ENCODE data around the gene XAGE3. TPM values are rescaled to one million over a fixed set of nuclear protein-coding genes. Genes with fewer than 3 reads are reported as not detected.
A peak's percentile ranks its signal among the peaks of the same experiment; 100 is the strongest.
"Not testable (repeated sequence)": the region's sequence is repeated elsewhere in the genome, so short reads cannot be mapped to it uniquely, and the experiment has no call there.

XAGE3 gene
- total and polyA plus RNA-seq, 2 experiments from 2014 or later = not detected

DNA sequence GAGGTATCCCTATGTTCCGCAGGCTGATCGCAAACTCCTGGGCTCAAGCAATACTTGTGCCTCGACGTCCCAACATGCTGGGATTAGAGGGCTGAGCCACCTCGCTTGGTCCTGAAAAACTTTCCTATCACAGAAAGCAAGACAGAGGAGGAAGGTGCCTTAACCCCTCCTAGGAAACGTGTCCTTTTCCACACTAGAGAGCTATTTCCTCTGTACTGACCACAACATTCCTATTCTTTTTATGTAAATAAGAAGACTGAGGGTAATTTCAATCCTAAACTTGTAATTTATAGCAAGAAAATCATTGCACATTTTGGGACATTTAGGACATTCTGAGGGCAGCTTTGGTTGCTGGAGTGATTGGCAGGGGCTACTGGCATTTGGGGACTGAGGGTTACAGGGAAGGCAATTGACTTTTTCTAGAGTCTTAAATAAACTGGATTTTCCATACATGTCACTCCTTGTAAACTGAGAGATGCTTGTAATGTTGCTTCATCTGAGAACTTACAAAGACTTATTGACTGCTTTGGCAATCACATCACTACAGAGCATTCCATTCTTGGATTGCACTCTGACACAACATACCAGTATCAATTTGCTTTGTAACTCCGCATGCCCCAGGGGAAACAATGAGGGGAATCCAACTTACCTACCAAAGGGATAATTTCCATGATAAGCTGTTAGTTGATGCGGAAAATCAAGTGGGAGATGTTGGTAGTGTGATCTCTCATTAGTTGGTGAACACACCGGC lies 15.6 kb downstream of the XAGE3 start:
- no peaks in the 10 kb centered on the region for H3K27me3 ChIP-seq (replicated peaks; ENCODE audit: insufficient read depth)
- H3K79me2 ChIP-seq (ENCODE audit: insufficient read depth) = no peaks in the 10 kb centered on the region
- H4K20me1 ChIP-seq (ENCODE audit: insufficient read depth) = no peaks in the 10 kb centered on the region
- no peak overlapping the region for H3K4me3 ChIP-seq
- peak; percentile 33 for DNase-seq
- no peak for TF ChIP-seq EZH2phosphoT487 (IDR thresholded peaks at IDR 0.05; ENCODE audit: insufficient read depth, low read depth)
- TF ChIP-seq EZH2 (IDR thresholded peaks at IDR 0.05; ENCODE audit: insufficient read depth, poor library complexity, severe bottlenecking) = no peak
- no peaks in the 10 kb centered on the region for H3F3A ChIP-seq (ENCODE audit: insufficient read depth)
- H3K4me2 ChIP-seq (ENCODE audit: unreplicated experiment) = peak overlapping the region; percentile 42
- peak overlapping the region; percentile 18; the same call in 1 of the 2 replicates for H3K27ac ChIP-seq
- in situ Hi-C loops (cut with MboI) = loop anchor here (25.0 kb wide), 1 partner anchor 265 kb away; no protein-coding TSS in a partner anchor
- no peaks in the 10 kb centered on the region for H3K9me3 ChIP-seq (ENCODE audit: low read depth)
- no peak overlapping the region for H2AFZ ChIP-seq
- no peaks in the 10 kb centered on the region for H3K36me3 ChIP-seq (ENCODE audit: low read depth)
- H3K9ac ChIP-seq = no peak overlapping the region
- no peaks in the 10 kb centered on the region for H3K9me2 ChIP-seq (ENCODE audit: insufficient read depth)
- H3K4me1 ChIP-seq (ENCODE audit: insufficient read depth) = peaks cover 16% of the 10 kb centered on the region
- WGBS, 2 experiments (ENCODE audit: low coverage in 1 of 2, low lambda C conversion rate in 2 of 2, missing lambda C conversion rate in 2 of 2) = 85 to 86% methylated on average over 9 of the region's 9 CpGs

DNA sequence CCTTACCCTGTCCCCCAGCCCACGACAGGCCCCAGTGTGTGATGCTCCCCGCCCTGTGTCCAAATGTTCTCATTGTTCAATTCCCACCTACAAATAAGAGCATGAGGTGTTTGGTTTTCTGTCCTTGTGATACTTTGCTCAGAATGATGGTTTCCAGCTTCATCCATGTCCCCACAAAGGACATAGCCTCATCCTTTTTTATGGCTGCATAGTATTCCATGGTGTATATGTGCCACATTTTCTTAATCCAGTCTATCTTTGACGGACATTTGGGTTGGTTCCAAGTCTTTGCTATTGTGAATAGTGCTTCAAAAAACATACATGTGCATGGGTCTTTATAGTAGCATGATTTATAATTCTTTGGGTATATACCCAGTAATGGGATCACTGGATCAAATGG lies 24.3 kb downstream of the XAGE3 start:
- H3K9ac ChIP-seq; DNase-seq; H3K4me2 ChIP-seq (ENCODE audit: unreplicated experiment); H3K9me2 ChIP-seq (ENCODE audit: insufficient read depth); H3K4me3 ChIP-seq; H3K79me2 ChIP-seq (ENCODE audit: insufficient read depth); H3K9me3 ChIP-seq (ENCODE audit: low read depth); H3F3A ChIP-seq (ENCODE audit: insufficient read depth); H3K27ac ChIP-seq; H3K36me3 ChIP-seq (ENCODE audit: low read depth); H3K27me3 ChIP-seq (replicated peaks; ENCODE audit: insufficient read depth); H3K4me1 ChIP-seq (ENCODE audit: insufficient read depth); H4K20me1 ChIP-seq (ENCODE audit: insufficient read depth); H2AFZ ChIP-seq; in situ Hi-C loops (cut with MboI): not testable (repeated sequence)
- 27 to 32% methylated on average over 3 of the region's 3 CpGs for WGBS, 2 experiments (ENCODE audit: low coverage in 1 of 2, low lambda C conversion rate in 2 of 2, missing lambda C conversion rate in 2 of 2)

DNA sequence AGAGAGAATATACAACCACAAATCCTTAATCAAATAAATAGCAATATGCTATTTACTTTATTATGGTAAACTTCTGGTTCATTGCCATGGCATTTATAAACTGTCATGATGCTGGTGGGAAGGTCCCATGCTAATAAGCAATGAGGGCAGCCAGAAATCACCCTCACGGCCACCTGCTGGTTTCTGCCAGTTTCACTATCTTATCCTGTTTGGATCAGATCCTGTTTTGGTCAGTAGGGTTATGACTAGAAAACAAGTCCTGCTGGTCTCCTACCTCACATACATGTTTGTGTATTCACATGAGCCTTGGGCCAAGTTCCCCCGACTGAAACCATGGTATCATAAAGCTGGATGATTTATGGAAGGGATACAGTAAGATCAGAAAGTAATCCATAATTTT lies 28.7 kb downstream of the XAGE3 start:
- Histone ChIP-seq H3K36me3 (ENCODE audit: low read depth) (no peaks in the 10 kb centered on the region), H2AFZ (no peak overlapping the region), H3K9ac (no peak overlapping the region), H3K4me1 (ENCODE audit: insufficient read depth) (no peaks in the 10 kb centered on the region), H3K27me3 (replicated peaks; ENCODE audit: insufficient read depth) (no peaks in the 10 kb centered on the region), H3K27ac (no peak overlapping the region), H3K4me2 (ENCODE audit: unreplicated experiment) (no peak overlapping the region), H3K9me3 (ENCODE audit: low read depth) (no peaks in the 10 kb centered on the region), H3F3A (ENCODE audit: insufficient read depth) (no peaks in the 10 kb centered on the region), H3K4me3 (no peak overlapping the region), H4K20me1 (ENCODE audit: insufficient read depth) (no peaks in the 10 kb centered on the region), H3K79me2 (ENCODE audit: insufficient read depth) (no peaks in the 10 kb centered on the region), H3K9me2 (ENCODE audit: insufficient read depth) (no peaks in the 10 kb centered on the region)
- 32% methylated on average over 2 of the region's 2 CpGs for WGBS, 2 experiments (ENCODE audit: low coverage in 1 of 2, low lambda C conversion rate in 2 of 2, missing lambda C conversion rate in 2 of 2)
- no peak for TF ChIP-seq EZH2phosphoT487 (IDR thresholded peaks at IDR 0.05; ENCODE audit: insufficient read depth, low read depth)
- no peak for TF ChIP-seq EZH2 (IDR thresholded peaks at IDR 0.05; ENCODE audit: insufficient read depth, poor library complexity, severe bottlenecking)
- in situ Hi-C loops (cut with MboI) = no loop called here
- DNase-seq = no peak

DNA sequence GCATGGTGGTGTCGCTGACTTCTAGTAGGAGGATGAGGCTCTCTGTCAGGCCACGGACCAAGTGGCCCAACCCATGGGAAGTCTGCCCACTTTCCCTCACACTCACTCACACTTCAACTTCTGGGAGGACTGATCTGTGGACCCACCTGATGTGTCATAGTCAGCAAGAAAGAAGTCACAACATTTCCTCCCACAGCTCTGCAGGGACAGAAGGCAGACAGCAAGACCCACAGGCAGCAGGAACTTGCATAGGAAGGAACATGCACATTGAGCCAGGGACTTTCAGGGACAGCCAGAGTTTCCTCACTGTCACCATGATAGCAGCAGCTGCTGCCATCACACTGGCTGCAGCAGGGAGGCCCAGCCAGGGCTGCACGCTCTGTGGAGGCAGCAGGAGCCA lies 37.3 kb downstream of the XAGE3 start:
- Histone ChIP-seq H3K79me2 (ENCODE audit: insufficient read depth) (no peaks in the 10 kb centered on the region), H3K27ac (no peak overlapping the region), H3K9ac (no peak overlapping the region), H3F3A (ENCODE audit: insufficient read depth) (no peaks in the 10 kb centered on the region), H3K27me3 (replicated peaks; ENCODE audit: insufficient read depth) (no peaks in the 10 kb centered on the region), H3K4me1 (ENCODE audit: insufficient read depth) (no peaks in the 10 kb centered on the region), H3K36me3 (ENCODE audit: low read depth) (no peaks in the 10 kb centered on the region), H3K9me2 (ENCODE audit: insufficient read depth) (no peaks in the 10 kb centered on the region), H3K9me3 (ENCODE audit: low read depth) (no peaks in the 10 kb centered on the region), H3K4me2 (ENCODE audit: unreplicated experiment) (no peak overlapping the region), H2AFZ (no peak overlapping the region), H3K4me3 (no peak overlapping the region), H4K20me1 (ENCODE audit: insufficient read depth) (no peaks in the 10 kb centered on the region)
- 0 to 14% methylated on average over 2 of the region's 3 CpGs for WGBS, 2 experiments (ENCODE audit: low coverage in 1 of 2, low lambda C conversion rate in 2 of 2, missing lambda C conversion rate in 2 of 2)
- in situ Hi-C loops (cut with MboI) = no loop called here
- DNase-seq = no peak
- TF ChIP-seq EZH2 (IDR thresholded peaks at IDR 0.05; ENCODE audit: insufficient read depth, poor library complexity, severe bottlenecking) = no peak
- TF ChIP-seq EZH2phosphoT487 (IDR thresholded peaks at IDR 0.05; ENCODE audit: insufficient read depth, low read depth) = no peak

Data from GM23248 (cell line).